H1 (cell line): ENCODE measurements around the gene MAJIN. TPM values are rescaled to one million over a fixed set of nuclear protein-coding genes. Genes with fewer than 3 reads are reported as not detected.

Source experiments
- CTCF ChIA-PET: fragments of 300-600 bp; sonication (Branson Sonifier 250); formaldehyde crosslinking; loops from one replicate; lab custom pipeline; 2021; ENCODE audit not compliant: partially characterized antibody; lab: Charles Lee
- POLR2A ChIA-PET: fragments of 300-600 bp; sonication (Branson Sonifier 250); formaldehyde crosslinking; loops from one replicate; lab custom pipeline; 2021; ENCODE audit warnings: inconsistent platforms; ENCODE audit not compliant: partially characterized antibody; lab: Charles Lee
- DNase-seq, 2 experiments: peaks; one replicate each; pipeline versions ENCODE4 v3.0.0 to v3.0.0-alpha.2; 2010 to 2022; ENCODE audit warnings: low spot score in 2 of 2, low read depth in 1 of 2, mixed read lengths in 1 of 2
- FAIRE-seq: peaks from 2 replicates; lab custom pipeline; 2011; peaks lifted over from hg19 to GRCh38; lab: Jason Lieb, UNC
- H2AFZ ChIP-seq: 2 replicates; pipeline ENCODE4 v1.8.1; 2012; ENCODE audit warnings: low read length, inconsistent platforms
- H2AK5ac ChIP-seq: 2 replicates; pipeline ENCODE4 v1.6.1; 2013; ENCODE audit warnings: low read depth, low read length
- H2BK120ac ChIP-seq: replicated peaks from 2 replicates; pipeline ENCODE3; 2013; ENCODE audit warnings: low read depth, low read length, inconsistent platforms
- H2BK12ac ChIP-seq: 2 replicates; pipeline ENCODE4 v1.6.1; 2013; ENCODE audit warnings: low read depth, low read length
- H2BK15ac ChIP-seq: 2 replicates; pipeline ENCODE4 v1.6.1; 2013; ENCODE audit warnings: low read length
- H2BK20ac ChIP-seq: 2 replicates; pipeline ENCODE4 v1.6.1; 2013; ENCODE audit warnings: low read length
- H2BK5ac ChIP-seq: 2 replicates; pipeline ENCODE4 v1.6.1; 2013; ENCODE audit warnings: low read depth, low read length
- H3K14ac ChIP-seq: 2 replicates; pipeline ENCODE4 v1.6.1; 2013; ENCODE audit warnings: inconsistent platforms; ENCODE audit not compliant: insufficient read length
- H3K18ac ChIP-seq: 2 replicates; pipeline ENCODE4 v1.6.1; 2013; ENCODE audit warnings: low read length; ENCODE audit errors: extremely low read depth
- H3K23ac ChIP-seq: 2 replicates; pipeline ENCODE4 v1.6.1; 2013; ENCODE audit warnings: inconsistent platforms; ENCODE audit not compliant: insufficient read length
- H3K23me2 ChIP-seq: 2 replicates; pipeline ENCODE4 v1.6.1; 2013; ENCODE audit warnings: low read depth, low read length
- H3K27ac ChIP-seq: 2 replicates; pipeline ENCODE4 v1.6.1; 2011; ENCODE audit warnings: low read depth, low read length, inconsistent platforms
- H3K27me3 ChIP-seq, 4 experiments: replicated peaks in 1 of 4; 1 replicate in 1 of 4; 2 replicates in 3 of 4; pipeline versions ENCODE4 v1.6.1 to v1.8.1; 2011 to 2013; ENCODE audit warnings: low read length in 3 of 4, mild to moderate bottlenecking in 3 of 4, inconsistent platforms in 2 of 4, mixed read lengths in 2 of 4, moderate library complexity in 1 of 4; ENCODE audit not compliant: control insufficient read depth in 3 of 4, insufficient read depth in 3 of 4; ENCODE audit errors: extremely low read depth in 1 of 4
- H3K36me3 ChIP-seq, 4 experiments: 2 replicates each; pipeline versions ENCODE4 v1.6.1 to v1.8.1; 2011 to 2013; ENCODE audit warnings: mild to moderate bottlenecking in 4 of 4, low read length in 3 of 4, moderate library complexity in 2 of 4, control low read depth in 1 of 4, inconsistent platforms in 1 of 4; ENCODE audit not compliant: insufficient read depth in 4 of 4, control insufficient read depth in 2 of 4
- H3K4ac ChIP-seq: replicated peaks from 2 replicates; pipeline ENCODE3; 2013; ENCODE audit warnings: low read length, low read depth, mixed read lengths, inconsistent platforms; ENCODE audit not compliant: insufficient read length
- H3K4me1 ChIP-seq, 4 experiments: replicated peaks in 1 of 4; 1 replicate in 1 of 4; 2 replicates in 3 of 4; pipeline versions ENCODE4 v1.6.1 to v1.8.1; 2011 to 2013; ENCODE audit warnings: low read length in 3 of 4, inconsistent platforms in 2 of 4, mixed read lengths in 1 of 4; ENCODE audit not compliant: insufficient read depth in 4 of 4, control insufficient read depth in 3 of 4
- H3K4me2 ChIP-seq, 2 experiments: 2 replicates each; pipeline versions ENCODE4 v1.6.1 to v1.8.1; 2011 to 2013; ENCODE audit warnings: low read depth in 2 of 2, low read length in 2 of 2, control low read depth in 1 of 2, inconsistent platforms in 1 of 2, mild to moderate bottlenecking in 1 of 2; ENCODE audit not compliant: insufficient read depth in 1 of 2
- H3K4me3 ChIP-seq, 4 experiments: fragments of 200-600, 300-600 bp in 1 of 4; sonication (generic), shearing (Covaris generic), sonication (Bioruptor Twin) in 1 of 4; 2 replicates each; pipeline versions ENCODE4 v1.5.1 to v1.8.1; 2011 to 2016; ENCODE audit warnings: low read length in 4 of 4, low read depth in 3 of 4, control low read depth in 2 of 4, inconsistent platforms in 2 of 4, mild to moderate bottlenecking in 2 of 4, mixed read lengths in 1 of 4, moderate library complexity in 1 of 4; ENCODE audit not compliant: insufficient read depth in 2 of 4; ENCODE audit errors: extremely low read depth in 1 of 4
- H3K56ac ChIP-seq: replicated peaks from 2 replicates; pipeline ENCODE3; 2013; ENCODE audit warnings: low read depth, mild to moderate bottlenecking, mixed read lengths, low read length, inconsistent platforms; ENCODE audit not compliant: insufficient read length
- H3K79me1 ChIP-seq: 2 replicates; pipeline ENCODE4 v1.6.1; 2013; ENCODE audit warnings: low read depth, low read length, control low read depth
- H3K79me2 ChIP-seq, 2 experiments: 2 replicates each; pipeline versions ENCODE4 v1.6.1 to v1.8.1; 2012 to 2013; ENCODE audit warnings: low read length in 2 of 2, mild to moderate bottlenecking in 2 of 2, inconsistent platforms in 1 of 2; ENCODE audit not compliant: insufficient read depth in 2 of 2, control insufficient read depth in 1 of 2
- H3K9ac ChIP-seq, 4 experiments: replicated peaks in 1 of 4; 1 replicate in 1 of 4; 2 replicates in 3 of 4; pipeline versions ENCODE4 v1.6.1 to v1.8.1; 2011 to 2013; ENCODE audit warnings: low read depth in 3 of 4, low read length in 3 of 4, control low read depth in 2 of 4, mild to moderate bottlenecking in 2 of 4, moderate library complexity in 2 of 4, inconsistent platforms in 1 of 4; ENCODE audit errors: extremely low read depth in 1 of 4
- H3K9me3 ChIP-seq, 2 experiments: 2 replicates each; pipeline versions ENCODE4 v1.6.1 to v1.8.1; 2012 to 2013; ENCODE audit warnings: mild to moderate bottlenecking in 2 of 2, moderate library complexity in 2 of 2, control low read depth in 1 of 2, inconsistent platforms in 1 of 2, low read depth in 1 of 2, low read length in 1 of 2, mixed read lengths in 1 of 2; ENCODE audit not compliant: insufficient read depth in 2 of 2
- H4K20me1 ChIP-seq, 2 experiments: replicated peaks in 1 of 2; 2 replicates each; pipeline versions ENCODE3 to v1.8.1; 2011 to 2013; ENCODE audit warnings: inconsistent platforms in 2 of 2, low read length in 2 of 2, mild to moderate bottlenecking in 1 of 2; ENCODE audit not compliant: insufficient read depth in 2 of 2, control insufficient read depth in 1 of 2
- H4K5ac ChIP-seq: 2 replicates; pipeline ENCODE4 v1.6.1; 2013; ENCODE audit warnings: low read length, low read depth, mixed read lengths, inconsistent platforms; ENCODE audit not compliant: insufficient read length
- H4K8ac ChIP-seq: 2 replicates; pipeline ENCODE4 v1.8.0; 2013; ENCODE audit warnings: mild to moderate bottlenecking, moderate library complexity, low read length, inconsistent platforms; ENCODE audit not compliant: insufficient read depth; ENCODE audit errors: extremely low read depth
- H4K91ac ChIP-seq: replicated peaks from 2 replicates; pipeline ENCODE3; 2013; ENCODE audit warnings: low read length, mixed read lengths, inconsistent platforms; ENCODE audit not compliant: insufficient read length
- TAF7 ChIP-seq: optimal IDR thresholded peaks from 2 replicates; pipeline ENCODE3; 2011; ENCODE audit warnings: low read depth, mild to moderate bottlenecking, inconsistent platforms, low read length, moderate library complexity, borderline replicate concordance
- TCF12 ChIP-seq: IDR thresholded peaks from 2 replicates; pipeline ENCODE4 v1.6.1; 2011; ENCODE audit warnings: low read depth, mild to moderate bottlenecking, low read length
- WGBS, 2 experiments: shearing (Covaris generic) in 1 of 2; methylation state at CpG; one replicate each; pipeline versions ENCODE4 v1.1.6 to v1.1.7; 2013 to 2015; ENCODE audit warnings: low lambda C conversion rate in 2 of 2, mixed read lengths in 2 of 2, inconsistent platforms in 1 of 2, low coverage in 1 of 2, missing lambda C conversion rate in 1 of 2; ENCODE audit not compliant: insufficient replicate concordance in 2 of 2, insufficient coverage in 1 of 2, insufficient read length in 1 of 2; ENCODE audit errors: extremely low coverage in 1 of 2, missing lambda C conversion rate in 1 of 2; 5-methylcytosine and 5-hydroxymethylcytosine counted together
- polyA plus RNA-seq, 7 experiments: library from polyadenylated mRNA; depleted of rRNA in 3 of 7; stranded (reverse) in 5 of 7; unstranded in 2 of 7; fragments of >200 nt in 5 of 7; fragments of 200-250 nt in 2 of 7; gene quantifications; 1 replicate in 5 of 7; 2 replicates in 1 of 7; 4 replicates in 1 of 7; pipeline versions ENCODE4 v1.2.1 to v1.2.3, GENCODE V29; 2011 to 2013; ENCODE audit warnings: missing spikeins in 2 of 7, mixed read lengths in 2 of 7
- total RNA-seq: library from RNA; stranded (reverse); fragmentation: NEBNext Ultra II Directional; extraction: Animal tissue kit (Norgen Biotek cat#: 25700); gene quantifications from 2 replicates; pipeline ENCODE4 v1.2.1, GENCODE V29; 2021

The MAJIN gene
- total and polyA plus RNA-seq, 2 of the 8 experiments (the other 6 are each of a cell fraction or from before 2014, with no cell fraction given), result not detected

GRCh38 chr11:65008016-65008415 lies 36.1 kb upstream of the MAJIN start:
- H3K27me3 ChIP-seq, result no peaks in the 10 kb centered on the region
- H3K79me1 ChIP-seq, result no peaks in the 10 kb centered on the region
- no peak overlapping the region for H2BK120ac ChIP-seq
- no peak overlapping the region for H3K4me3 ChIP-seq
- no peak for FAIRE-seq
- H4K5ac ChIP-seq, result no peak overlapping the region
- no peaks in the 10 kb centered on the region for H3K79me2 ChIP-seq
- H3K23me2 ChIP-seq, result no peaks in the 10 kb centered on the region
- 86% methylated on average over 7 of the region's 7 CpGs; no CpG with 5 or more reads in 1 of the 2 experiments for WGBS, 2 experiments
- H2BK12ac ChIP-seq, result no peak overlapping the region
- no peak for DNase-seq
- H3K23ac ChIP-seq, result no peak overlapping the region
- H2AFZ ChIP-seq, result no peak overlapping the region
- no peaks in the 10 kb centered on the region for H3K36me3 ChIP-seq
- H2AK5ac ChIP-seq, result no peak overlapping the region
- ChIA-PET POLR2A (no interaction called here), CTCF (interaction anchor here (0.6 to 2.0 kb wide), 3 partner anchors 12 to 33 kb away, joined by 3 to 10 read pairs (median 3); partner anchors contain the start of gene BATF2)
- no peak overlapping the region for H3K9ac ChIP-seq
- H4K20me1 ChIP-seq, result no peaks in the 10 kb centered on the region
- H3K4ac ChIP-seq, result no peak overlapping the region
- no peak overlapping the region for H2BK5ac ChIP-seq
- TF ChIP-seq TAF7 (no peak), TCF12 (no peak)
- H2BK20ac ChIP-seq, result no peak overlapping the region
- no peak overlapping the region for H3K27ac ChIP-seq
- no peak overlapping the region for H2BK15ac ChIP-seq
- H3K14ac ChIP-seq, result no peak overlapping the region
- no peak overlapping the region for H4K8ac ChIP-seq
- no peaks in the 10 kb centered on the region for H3K9me3 ChIP-seq
- H3K18ac ChIP-seq, result no peak overlapping the region
- H4K91ac ChIP-seq, result no peak overlapping the region
- no peak overlapping the region for H3K4me2 ChIP-seq
- H3K4me1 ChIP-seq, result peaks cover 0 to 2% (median 0%) of the 10 kb centered on the region in 4 experiments; a peak in 1 of 7 replicates
- H3K56ac ChIP-seq, result no peak overlapping the region
